PC-9 (cell line): Measurements from ENCODE around the gene CACNA2D1. TPM values are rescaled to one million over a fixed set of nuclear protein-coding genes. Genes with fewer than 3 reads are reported as not detected.

Experiments used
- BruUV-seq: library from RNA; stranded (reverse); fragments of 400-500 nt; replicated peaks from 2 replicates; lab custom pipeline; 2021; lab: Mats Ljungman, UMichigan
- CTCF ChIA-PET: fragments of 300-600 bp; sonication (Branson Sonifier 250); formaldehyde crosslinking; loops from one replicate; lab custom pipeline; 2022; ENCODE audit warnings: antibody characterized with exemption; lab: Charles Lee
- POLR2A ChIA-PET: fragments of 300-600 bp; sonication (Branson Sonifier 250); formaldehyde crosslinking; loops from one replicate; lab custom pipeline; 2022; ENCODE audit warnings: antibody characterized with exemption; ENCODE audit not compliant: unreplicated experiment; lab: Charles Lee
- DNase-seq, 2 experiments: peaks; one replicate each; pipeline versions ENCODE4 v3.0.0 to v3.0.0-alpha.2; 2015 to 2022; ENCODE audit warnings: mixed read lengths in 1 of 2
- H2AFZ ChIP-seq: fragments of 200-600 bp; sonication (generic); 2 replicates; pipeline ENCODE4 v1.8.1; 2017; ENCODE audit warnings: antibody characterized with exemption
- H3F3A ChIP-seq: fragments of 200-600 bp; sonication (generic); 2 replicates; pipeline ENCODE4 v1.8.1; 2017; ENCODE audit warnings: antibody characterized with exemption, mild to moderate bottlenecking, low read depth; ENCODE audit not compliant: insufficient read depth
- H3K27ac ChIP-seq: fragments of 200-600 bp; sonication (generic); 2 replicates; pipeline ENCODE4 v1.6.1; 2016; ENCODE audit warnings: mixed run types
- H3K27me3 ChIP-seq: fragments of 200-600 bp; sonication (generic); 2 replicates; pipeline ENCODE4 v1.6.1; 2016; ENCODE audit warnings: low read depth, mixed run types; ENCODE audit not compliant: insufficient read depth
- H3K36me3 ChIP-seq: fragments of 200-600 bp; sonication (generic); 2 replicates; pipeline ENCODE4 v1.6.1; 2016; ENCODE audit warnings: low read depth, mixed run types
- H3K4me1 ChIP-seq: fragments of 200-600 bp; sonication (generic); replicated peaks from 2 replicates; pipeline ENCODE4 v1.6.1; 2016; ENCODE audit warnings: mixed run types; ENCODE audit not compliant: insufficient read depth
- H3K4me2 ChIP-seq: fragments of 200-600 bp; sonication (generic); 2 replicates; pipeline ENCODE4 v1.6.1; 2017; ENCODE audit warnings: mixed run types
- H3K4me3 ChIP-seq: fragments of 200-600 bp; sonication (generic); 2 replicates; pipeline ENCODE4 v1.6.1; 2016; ENCODE audit warnings: mixed run types
- H3K79me2 ChIP-seq: fragments of 200-600 bp; sonication (generic); 2 replicates; pipeline ENCODE4 v1.6.1; 2017; ENCODE audit warnings: low read depth, mixed run types
- H3K9me2 ChIP-seq: fragments of 200-600 bp; sonication (generic); 2 replicates; pipeline ENCODE4 v1.8.1; 2017; ENCODE audit warnings: mild to moderate bottlenecking; ENCODE audit not compliant: insufficient read depth
- H3K9me3 ChIP-seq: fragments of 200-600 bp; sonication (generic); 2 replicates; pipeline ENCODE4 v1.8.1; 2016; ENCODE audit warnings: low read depth; ENCODE audit not compliant: insufficient read depth
- H4K20me1 ChIP-seq: fragments of 200-600 bp; sonication (generic); 2 replicates; pipeline ENCODE4 v1.8.1; 2017; ENCODE audit not compliant: insufficient read depth
- CTCF ChIP-seq: fragments of 200-600 bp; sonication (generic); conservative IDR thresholded peaks from 2 replicates; pipeline ENCODE4 v1.6.1; 2017; ENCODE audit warnings: mixed run types, antibody characterized with exemption, mild to moderate bottlenecking, moderate library complexity
- EZH2 ChIP-seq: fragments of 200-600 bp; sonication (generic); IDR thresholded peaks from 2 replicates; pipeline ENCODE4 v1.8.0; 2017; ENCODE audit warnings: antibody characterized with exemption, low read depth
- intact Hi-C: fragments of 100-400 bp; cut with micrococcal nuclease; formaldehyde crosslinking; loops from one replicate; pipeline ENCODE4 v1.10.0; 2022; ENCODE audit not compliant: unreplicated experiment
- total RNA-seq: library from RNA; stranded (reverse); gene quantifications from 2 replicates; pipeline ENCODE4 v1.2.3, GENCODE V29; 2021

Gene CACNA2D1
- total RNA-seq, 1 experiment from 2014 or later, result 3.2 TPM

- intact Hi-C loops, result no loop called here
Observed at GRCh38 chr7:82235713-82236112, 207.9 kb downstream of the CACNA2D1 start.

GRCh38 chr7:82234457-82235049, 209.0 kb downstream of the CACNA2D1 start:
- H3K36me3 ChIP-seq, result no peaks in the 10 kb centered on the region
- no peaks in the 10 kb centered on the region for H3K9me3 ChIP-seq
- no peak overlapping the region for H2AFZ ChIP-seq
- DNase-seq, result no peak
- no peaks in the 10 kb centered on the region for H3K9me2 ChIP-seq
- no peak overlapping the region for H3K4me2 ChIP-seq
- no peaks in the 10 kb centered on the region for H3F3A ChIP-seq
- no peaks in the 10 kb centered on the region for H3K79me2 ChIP-seq
- intact Hi-C loops, result loop anchor here (1.0 to 5.0 kb wide), 4 partner anchors 187 to 493 kb away; no protein-coding TSS in a partner anchor
- no peak overlapping the region for H3K4me3 ChIP-seq
- no TSS peak for BruUV-seq
- no peaks in the 10 kb centered on the region for H3K4me1 ChIP-seq
- ChIA-PET POLR2A (no interaction called here), CTCF (interaction anchor here (0.6 to 1.0 kb wide), 4 partner anchors 33 to 492 kb away, joined by 3 to 9 read pairs (median 4); no protein-coding TSS in a partner anchor)
- H3K27ac ChIP-seq, result no peak overlapping the region
- no peaks in the 10 kb centered on the region for H3K27me3 ChIP-seq
- TF ChIP-seq CTCF, result peak; percentile 78
- no peak for TF ChIP-seq EZH2
- H4K20me1 ChIP-seq, result no peaks in the 10 kb centered on the region

More at GRCh38 chr7:82235713-82236112, 207.9 kb downstream of the CACNA2D1 start:
- no peaks in the 10 kb centered on the region for H3K79me2 ChIP-seq
- no peak for DNase-seq
- TF ChIP-seq CTCF, result no peak
- no peak for TF ChIP-seq EZH2
- CTCF ChIA-PET, result no interaction called here
- H3K4me3 ChIP-seq, result no peak overlapping the region
- H2AFZ ChIP-seq, result no peak overlapping the region
- H4K20me1 ChIP-seq, result no peaks in the 10 kb centered on the region
- H3K27ac ChIP-seq, result no peak overlapping the region
- no peaks in the 10 kb centered on the region for H3K9me3 ChIP-seq
- H3K9me2 ChIP-seq, result no peaks in the 10 kb centered on the region
- H3K4me2 ChIP-seq, result no peak overlapping the region
- no peaks in the 10 kb centered on the region for H3K4me1 ChIP-seq
- POLR2A ChIA-PET, result no interaction called here
- H3K36me3 ChIP-seq, result no peaks in the 10 kb centered on the region
- BruUV-seq, result no TSS peak
- H3K27me3 ChIP-seq, result no peaks in the 10 kb centered on the region
- H3F3A ChIP-seq, result no peaks in the 10 kb centered on the region

GRCh38 chr7:82230811-82231581, 212.6 kb downstream of the CACNA2D1 start:
- no peaks in the 10 kb centered on the region for H3K4me1 ChIP-seq
- no peak overlapping the region for H2AFZ ChIP-seq
- no peak overlapping the region for H3K4me2 ChIP-seq
- no peaks in the 10 kb centered on the region for H3K36me3 ChIP-seq
- no peaks in the 10 kb centered on the region for H4K20me1 ChIP-seq
- no peaks in the 10 kb centered on the region for H3K79me2 ChIP-seq
- no peak overlapping the region for H3K27ac ChIP-seq
- no peaks in the 10 kb centered on the region for H3K27me3 ChIP-seq
- H3K9me3 ChIP-seq, result no peaks in the 10 kb centered on the region
- no TSS peak for BruUV-seq
- no peak overlapping the region for H3K4me3 ChIP-seq
- DNase-seq, result no peak
- intact Hi-C loops, result loop anchor here (5.0 kb wide), 2 partner anchors 184 to 496 kb away; no protein-coding TSS in a partner anchor
- ChIA-PET CTCF (no interaction called here), POLR2A (no interaction called here)
- H3F3A ChIP-seq, result no peaks in the 10 kb centered on the region
- TF ChIP-seq EZH2 (no peak), CTCF (no peak)
- no peaks in the 10 kb centered on the region for H3K9me2 ChIP-seq
